ENCODE data around the gene TBC1D14.
"Not testable (repeated sequence)": the region's sequence is repeated elsewhere in the genome, so short reads cannot be mapped to it uniquely, and the experiment has no call there.

TBC1D14 gene

GRCh38 chr4:6972911-6973310 is 63.3 kb downstream of the TBC1D14 start:
- Histone ChIP-seq H3F3A (ENCODE audit: insufficient read depth) (no peaks in the 10 kb centered on the region), H4K20me1 (ENCODE audit: low read depth, low read length) (no peaks in the 10 kb centered on the region), H3K79me2 (ENCODE audit: insufficient read depth, low read length) (no peaks in the 10 kb centered on the region), H3K9me3 (ENCODE audit: insufficient read depth, low read length) (no peaks in the 10 kb centered on the region), H3K27ac (ENCODE audit: low read depth, low read length) (no peak overlapping the region), H3K9me2 (replicated peaks; ENCODE audit: insufficient read depth, low read length) (no peaks in the 10 kb centered on the region), H3K9ac (ENCODE audit: low read length) (no peak overlapping the region), H3K4me3 (ENCODE audit: insufficient read depth, low read length, poor library complexity, severe bottlenecking) (no peak overlapping the region), H3K36me3 (ENCODE audit: low read length) (no peaks in the 10 kb centered on the region), H3K4me2 (ENCODE audit: low read depth, low read length, poor library complexity, severe bottlenecking) (no peak overlapping the region), H3K27me3 (ENCODE audit: low read length) (no peaks in the 10 kb centered on the region), H2AFZ (ENCODE audit: low read depth, low read length, severe bottlenecking) (no peak overlapping the region)
- TF ChIP-seq CTCF (IDR thresholded peaks at IDR 0.05; ENCODE audit: insufficient read depth, low read length, poor library complexity, severe bottlenecking) (no peak), EZH2phosphoT487 (conservative IDR thresholded peaks at IDR 0.05; ENCODE audit: low read length) (no peak)

- no peaks in the 10 kb centered on the region for H3F3A ChIP-seq (ENCODE audit: insufficient read depth)
- H3K9me3 ChIP-seq (ENCODE audit: insufficient read depth, low read length), result no peaks in the 10 kb centered on the region
- peak; percentile 84 for TF ChIP-seq CTCF (IDR thresholded peaks at IDR 0.05; ENCODE audit: insufficient read depth, low read length, poor library complexity, severe bottlenecking)
- TF ChIP-seq EZH2phosphoT487 (conservative IDR thresholded peaks at IDR 0.05; ENCODE audit: low read length), result no peak
- no peaks in the 10 kb centered on the region for H3K36me3 ChIP-seq (ENCODE audit: low read length)
- H2AFZ ChIP-seq (ENCODE audit: low read depth, low read length, severe bottlenecking), result no peak overlapping the region
- H3K4me2 ChIP-seq (ENCODE audit: low read depth, low read length, poor library complexity, severe bottlenecking), result no peak overlapping the region
- no peak overlapping the region for H3K4me3 ChIP-seq (ENCODE audit: insufficient read depth, low read length, poor library complexity, severe bottlenecking)
- H4K20me1 ChIP-seq (ENCODE audit: low read depth, low read length), result no peaks in the 10 kb centered on the region
- no peak overlapping the region for H3K9ac ChIP-seq (ENCODE audit: low read length)
- no peaks in the 10 kb centered on the region for H3K27me3 ChIP-seq (ENCODE audit: low read length)
- no peaks in the 10 kb centered on the region for H3K79me2 ChIP-seq (ENCODE audit: insufficient read depth, low read length)
- H3K27ac ChIP-seq (ENCODE audit: low read depth, low read length), result no peak overlapping the region
- no peaks in the 10 kb centered on the region for H3K9me2 ChIP-seq (replicated peaks; ENCODE audit: insufficient read depth, low read length)
Measured at GRCh38 chr4:6974138-6974848, 64.7 kb downstream of the TBC1D14 start.

- not testable (repeated sequence) for H3K9me2 ChIP-seq (replicated peaks; ENCODE audit: insufficient read depth, low read length); H3K27ac ChIP-seq (ENCODE audit: low read depth, low read length); H4K20me1 ChIP-seq (ENCODE audit: low read depth, low read length); H3K79me2 ChIP-seq (ENCODE audit: insufficient read depth, low read length); H3K4me2 ChIP-seq (ENCODE audit: low read depth, low read length, poor library complexity, severe bottlenecking); H3K36me3 ChIP-seq (ENCODE audit: low read length); H2AFZ ChIP-seq (ENCODE audit: low read depth, low read length, severe bottlenecking); H3K9ac ChIP-seq (ENCODE audit: low read length); H3K9me3 ChIP-seq (ENCODE audit: insufficient read depth, low read length); H3K4me3 ChIP-seq (ENCODE audit: insufficient read depth, low read length, poor library complexity, severe bottlenecking); H3K27me3 ChIP-seq (ENCODE audit: low read length); H3F3A ChIP-seq (ENCODE audit: insufficient read depth)
Measured at GRCh38 chr4:6977846-6978245, 68.2 kb downstream of the TBC1D14 start.

GRCh38 chr4:6983544-6984142 is 74.0 kb downstream of the TBC1D14 start:
- Histone ChIP-seq H3K9me2 (replicated peaks; ENCODE audit: insufficient read depth, low read length) (no peaks in the 10 kb centered on the region), H2AFZ (ENCODE audit: low read depth, low read length, severe bottlenecking) (no peak overlapping the region), H3K36me3 (ENCODE audit: low read length) (no peaks in the 10 kb centered on the region), H3K79me2 (ENCODE audit: insufficient read depth, low read length) (peaks cover 13% of the 10 kb centered on the region), H3K4me3 (ENCODE audit: insufficient read depth, low read length, poor library complexity, severe bottlenecking) (no peak overlapping the region), H3K27me3 (ENCODE audit: low read length) (no peaks in the 10 kb centered on the region), H4K20me1 (ENCODE audit: low read depth, low read length) (no peaks in the 10 kb centered on the region), H3K4me2 (ENCODE audit: low read depth, low read length, poor library complexity, severe bottlenecking) (no peak overlapping the region), H3F3A (ENCODE audit: insufficient read depth) (no peaks in the 10 kb centered on the region), H3K9ac (ENCODE audit: low read length) (no peak overlapping the region), H3K27ac (ENCODE audit: low read depth, low read length) (no peak overlapping the region), H3K9me3 (ENCODE audit: insufficient read depth, low read length) (no peaks in the 10 kb centered on the region)
- no peak for TF ChIP-seq CTCF (IDR thresholded peaks at IDR 0.05; ENCODE audit: insufficient read depth, low read length, poor library complexity, severe bottlenecking)
- TF ChIP-seq EZH2phosphoT487 (conservative IDR thresholded peaks at IDR 0.05; ENCODE audit: low read length), result no peak

Data from SU-DHL-6 (cell line).